ENCODE data around the gene MIDN.
"Not testable (repeated sequence)": the region's sequence is repeated elsewhere in the genome, so short reads cannot be mapped to it uniquely, and the experiment has no call there.

Gene MIDN

DNA sequence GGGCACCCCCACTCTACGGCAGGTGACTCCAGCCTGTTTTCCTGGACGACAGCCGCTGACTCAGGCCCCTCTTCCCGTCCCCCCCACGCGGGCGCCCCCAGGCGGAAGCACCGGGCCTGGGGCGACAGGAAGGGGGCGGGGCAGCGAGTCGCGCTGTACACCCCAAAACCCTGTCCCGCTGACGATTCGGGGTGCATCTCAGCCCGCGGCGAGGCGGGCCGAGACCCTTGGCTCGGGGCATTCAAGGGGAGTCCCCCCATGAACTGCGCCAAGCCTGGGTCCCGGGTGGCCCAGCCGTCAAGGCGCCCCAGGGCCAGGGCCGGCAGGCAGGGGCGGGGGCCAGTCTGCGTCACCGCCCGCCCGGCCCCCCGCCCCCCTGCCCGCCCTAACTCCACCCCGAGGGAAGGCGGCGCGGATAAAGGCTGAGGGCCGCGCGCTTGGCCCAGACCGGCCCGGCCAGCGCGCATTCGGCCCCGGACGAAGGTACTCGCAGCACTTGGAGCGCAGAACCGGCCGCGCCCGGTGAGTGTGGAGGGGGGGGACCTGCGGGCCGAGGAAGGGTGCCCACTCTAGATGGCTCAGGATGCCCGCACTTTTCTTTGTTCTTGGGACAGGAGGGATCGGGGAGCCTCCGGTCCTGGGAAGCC lies at the start of gene MIDN:
TSS of gene MIDN (plus strand) at position 445 of the 647 bp plus-strand sequence. CDS start 1,714 bp downstream, outside the sequence.
- peak within 1 kb of the TSS; percentile 66 for H3K4me3 ChIP-seq (ENCODE audit: low read depth, low read length)
- no peak for DNase-seq (ENCODE audit: low read depth)
- TF ChIP-seq, protein P1, sequence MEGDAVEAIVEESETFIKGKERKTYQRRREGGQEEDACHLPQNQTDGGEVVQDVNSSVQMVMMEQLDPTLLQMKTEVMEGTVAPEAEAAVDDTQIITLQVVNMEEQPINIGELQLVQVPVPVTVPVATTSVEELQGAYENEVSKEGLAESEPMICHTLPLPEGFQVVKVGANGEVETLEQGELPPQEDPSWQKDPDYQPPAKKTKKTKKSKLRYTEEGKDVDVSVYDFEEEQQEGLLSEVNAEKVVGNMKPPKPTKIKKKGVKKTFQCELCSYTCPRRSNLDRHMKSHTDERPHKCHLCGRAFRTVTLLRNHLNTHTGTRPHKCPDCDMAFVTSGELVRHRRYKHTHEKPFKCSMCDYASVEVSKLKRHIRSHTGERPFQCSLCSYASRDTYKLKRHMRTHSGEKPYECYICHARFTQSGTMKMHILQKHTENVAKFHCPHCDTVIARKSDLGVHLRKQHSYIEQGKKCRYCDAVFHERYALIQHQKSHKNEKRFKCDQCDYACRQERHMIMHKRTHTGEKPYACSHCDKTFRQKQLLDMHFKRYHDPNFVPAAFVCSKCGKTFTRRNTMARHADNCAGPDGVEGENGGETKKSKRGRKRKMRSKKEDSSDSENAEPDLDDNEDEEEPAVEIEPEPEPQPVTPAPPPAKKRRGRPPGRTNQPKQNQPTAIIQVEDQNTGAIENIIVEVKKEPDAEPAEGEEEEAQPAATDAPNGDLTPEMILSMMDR (IDR thresholded peaks at IDR 0.05; ENCODE audit: control insufficient read depth, extremely low read depth, insufficient read depth), result 0 out of 2 replicates have a peak, but pooled peaks have one; percentile 26

DNA sequence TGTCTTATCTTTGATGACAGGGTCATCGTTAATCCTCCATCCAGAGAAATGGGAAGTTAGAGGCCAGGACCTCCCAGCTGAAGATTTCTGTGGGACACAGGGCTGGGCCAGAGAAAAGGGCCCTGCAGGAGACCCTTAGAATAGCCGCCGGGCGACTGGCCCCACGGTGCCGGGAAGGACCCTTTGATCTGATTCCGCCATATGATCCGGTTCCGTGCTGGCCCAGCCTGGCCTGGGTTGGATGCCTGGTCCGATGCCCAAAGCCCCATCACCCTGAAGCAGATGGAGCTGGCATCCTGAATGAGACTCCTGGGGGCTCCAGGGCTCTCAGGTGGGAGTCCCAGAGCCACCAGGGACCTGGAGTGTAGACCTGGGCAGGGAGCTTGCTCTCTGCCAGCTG lies 48.9 kb upstream of the MIDN start:
- TF ChIP-seq, protein P1 (IDR thresholded peaks at IDR 0.05; ENCODE audit: control insufficient read depth, extremely low read depth, insufficient read depth), result no peak
- H3K4me3 ChIP-seq (ENCODE audit: low read depth, low read length), result no peak overlapping the region
- DNase-seq (ENCODE audit: low read depth), result no peak

DNA sequence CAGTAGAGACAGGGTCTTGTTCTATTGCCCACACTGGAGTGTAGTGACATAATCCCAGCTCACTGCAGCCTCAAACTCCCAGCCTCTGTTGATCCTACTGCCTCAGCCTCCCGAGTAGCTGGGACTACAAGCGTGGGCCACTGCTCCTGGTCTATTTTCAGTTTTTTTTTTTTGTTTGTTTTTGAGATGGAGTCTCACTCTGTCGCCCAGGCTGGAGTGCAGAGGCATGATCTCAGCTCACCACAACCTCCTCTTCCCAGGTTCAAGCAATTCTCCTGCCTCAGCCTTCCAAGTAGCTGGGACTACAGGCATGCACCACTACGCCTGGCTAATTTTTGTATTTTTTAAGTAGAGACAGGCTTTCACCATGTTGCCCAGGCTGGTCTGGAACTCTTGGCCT lies 47.8 kb upstream of the MIDN start:
- not testable (repeated sequence) for H3K4me3 ChIP-seq (ENCODE audit: low read depth, low read length); DNase-seq (ENCODE audit: low read depth)

DNA sequence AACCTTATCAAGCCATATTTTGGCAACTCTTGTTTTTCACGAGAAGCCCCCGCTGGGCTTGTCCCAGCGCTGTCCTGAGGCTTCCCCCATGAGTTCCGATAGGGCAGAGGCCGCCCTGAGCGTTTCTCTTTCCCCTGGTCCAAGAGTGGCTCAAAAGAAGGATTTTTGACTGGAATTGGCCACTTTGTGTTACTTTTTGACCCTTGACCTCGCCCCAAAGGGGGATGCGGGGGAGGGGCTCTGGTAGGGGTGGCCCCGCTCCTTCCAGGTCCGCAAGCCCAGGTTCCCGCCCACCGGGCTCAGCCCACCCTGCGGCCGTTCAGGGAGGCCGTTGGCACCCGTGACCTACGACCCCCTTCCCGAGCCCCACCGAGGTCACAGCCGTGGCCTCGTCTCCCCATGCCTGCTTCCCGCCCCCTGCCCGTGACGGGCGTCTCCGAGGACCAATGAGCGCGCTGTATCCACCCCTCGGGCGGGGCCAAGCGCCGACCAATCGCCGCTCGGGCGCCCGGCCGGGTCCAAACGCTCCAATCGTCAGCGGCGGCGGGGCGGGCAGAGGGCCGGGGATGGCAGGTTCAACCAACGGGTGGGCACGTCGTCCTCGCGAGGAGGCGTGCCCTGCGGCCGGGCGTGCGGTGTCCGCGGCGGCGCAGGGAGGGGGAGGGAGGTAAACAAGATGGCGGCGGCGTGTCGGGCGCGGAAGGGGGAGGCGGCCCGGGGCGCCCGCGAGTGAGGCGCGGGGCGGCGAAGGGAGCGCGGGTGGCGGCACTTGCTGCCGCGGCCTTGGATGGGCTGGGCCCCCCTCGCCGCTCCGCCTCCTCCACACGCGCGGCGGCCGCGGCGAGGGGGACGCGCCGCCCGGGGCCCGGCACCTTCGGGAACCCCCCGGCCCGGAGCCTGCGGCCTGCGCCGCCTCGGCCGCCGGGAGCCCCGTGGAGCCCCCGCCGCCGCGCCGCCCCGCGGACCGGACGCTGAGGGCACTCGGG lies 43.0 kb upstream of the MIDN start, which contains the start of gene STK11:
TSS of gene STK11 (plus strand) at position 665 of the 986 bp plus-strand sequence. CDS start 1,136 bp downstream, outside the sequence.
- TF ChIP-seq, protein P1 (IDR thresholded peaks at IDR 0.05; ENCODE audit: control insufficient read depth, extremely low read depth, insufficient read depth), result no peak
- DNase-seq (ENCODE audit: low read depth), result peak; percentile 80
- peak within 1 kb of the TSS; percentile 81 for H3K4me3 ChIP-seq (ENCODE audit: low read depth, low read length)

DNA sequence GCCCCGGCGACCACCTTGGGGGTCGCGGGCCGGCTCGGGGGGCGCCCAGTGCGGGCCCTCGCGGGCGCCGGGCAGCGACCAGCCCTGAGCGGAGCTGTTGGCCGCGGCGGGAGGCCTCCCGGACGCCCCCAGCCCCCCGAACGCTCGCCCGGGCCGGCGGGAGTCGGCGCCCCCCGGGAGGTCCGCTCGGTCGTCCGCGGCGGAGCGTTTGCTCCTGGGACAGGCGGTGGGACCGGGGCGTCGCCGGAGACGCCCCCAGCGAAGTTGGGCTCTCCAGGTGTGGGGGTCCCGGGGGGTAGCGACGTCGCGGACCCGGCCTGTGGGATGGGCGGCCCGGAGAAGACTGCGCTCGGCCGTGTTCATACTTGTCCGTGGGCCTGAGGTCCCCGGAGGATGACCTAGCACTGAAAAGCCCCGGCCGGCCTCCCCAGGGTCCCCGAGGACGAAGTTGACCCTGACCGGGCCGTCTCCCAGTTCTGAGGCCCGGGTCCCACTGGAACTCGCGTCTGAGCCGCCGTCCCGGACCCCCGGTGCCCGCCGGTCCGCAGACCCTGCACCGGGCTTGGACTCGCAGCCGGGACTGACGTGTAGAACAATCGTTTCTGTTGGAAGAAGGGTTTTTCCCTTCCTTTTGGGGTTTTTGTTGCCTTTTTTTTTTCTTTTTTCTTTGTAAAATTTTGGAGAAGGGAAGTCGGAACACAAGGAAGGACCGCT lies 42.1 kb upstream of the MIDN start:
- no peak for DNase-seq (ENCODE audit: low read depth)
- TF ChIP-seq, protein P1 (IDR thresholded peaks at IDR 0.05; ENCODE audit: control insufficient read depth, extremely low read depth, insufficient read depth), result no peak
- peak overlapping the region; percentile 81 for H3K4me3 ChIP-seq (ENCODE audit: low read depth, low read length)

DNA sequence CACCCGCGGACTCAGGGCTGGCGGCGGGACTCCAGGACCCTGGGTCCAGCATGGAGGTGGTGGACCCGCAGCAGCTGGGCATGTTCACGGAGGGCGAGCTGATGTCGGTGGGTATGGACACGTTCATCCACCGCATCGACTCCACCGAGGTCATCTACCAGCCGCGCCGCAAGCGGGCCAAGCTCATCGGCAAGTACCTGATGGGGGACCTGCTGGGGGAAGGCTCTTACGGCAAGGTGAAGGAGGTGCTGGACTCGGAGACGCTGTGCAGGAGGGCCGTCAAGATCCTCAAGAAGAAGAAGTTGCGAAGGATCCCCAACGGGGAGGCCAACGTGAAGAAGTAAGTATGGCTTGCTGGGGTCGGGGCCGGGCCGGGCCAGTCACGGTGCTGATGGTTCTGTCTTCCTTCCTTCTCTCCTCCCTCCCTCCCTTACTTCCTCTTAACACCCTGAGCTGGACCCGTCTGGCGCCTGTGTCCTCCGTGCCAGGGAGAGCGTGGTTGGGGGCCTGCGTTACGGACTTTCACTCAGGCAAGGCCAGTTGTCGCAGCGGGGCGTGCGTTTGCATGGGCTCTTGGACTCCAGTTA lies 41.4 kb upstream of the MIDN start:
- no peak for DNase-seq (ENCODE audit: low read depth)
- H3K4me3 ChIP-seq (ENCODE audit: low read depth, low read length), result peak overlapping the region; percentile 81
- TF ChIP-seq, protein P1 (IDR thresholded peaks at IDR 0.05; ENCODE audit: control insufficient read depth, extremely low read depth, insufficient read depth), result no peak

DNA sequence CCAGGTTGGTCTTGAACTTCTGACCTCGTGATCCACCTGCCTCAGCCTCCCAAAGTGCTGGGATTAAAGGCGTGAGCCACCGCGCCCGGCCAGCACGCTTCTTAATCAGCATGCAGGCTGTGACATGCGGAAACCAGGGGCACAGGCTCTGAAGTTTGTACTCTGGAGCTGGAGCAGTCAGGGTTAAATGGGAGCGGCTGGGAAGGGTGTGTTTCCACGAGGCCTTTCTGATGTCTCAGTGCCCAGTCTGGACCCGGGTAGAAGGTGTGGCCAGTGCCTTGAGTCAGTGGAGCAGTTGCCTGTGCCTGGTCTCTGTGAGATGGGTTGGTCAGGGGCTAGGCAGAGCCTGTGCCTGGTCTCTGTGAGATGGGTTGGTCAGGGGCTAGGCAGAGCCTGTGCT lies 39.6 kb upstream of the MIDN start:
- not testable (repeated sequence) for DNase-seq (ENCODE audit: low read depth); H3K4me3 ChIP-seq (ENCODE audit: low read depth, low read length)

Data from LNCaP clone FGC (cell line).